Non-pigmented ciliary epithelial cell (primary cell): ENCODE results near the gene ADD1.
A peak's percentile ranks its signal among the peaks of the same experiment; 100 is the strongest.

Source experiments
- DNase-seq: peaks from one replicate; pipeline ENCODE4 v3.0.0-alpha.2; 2010; ENCODE audit warnings: low read depth

The ADD1 gene

DNA sequence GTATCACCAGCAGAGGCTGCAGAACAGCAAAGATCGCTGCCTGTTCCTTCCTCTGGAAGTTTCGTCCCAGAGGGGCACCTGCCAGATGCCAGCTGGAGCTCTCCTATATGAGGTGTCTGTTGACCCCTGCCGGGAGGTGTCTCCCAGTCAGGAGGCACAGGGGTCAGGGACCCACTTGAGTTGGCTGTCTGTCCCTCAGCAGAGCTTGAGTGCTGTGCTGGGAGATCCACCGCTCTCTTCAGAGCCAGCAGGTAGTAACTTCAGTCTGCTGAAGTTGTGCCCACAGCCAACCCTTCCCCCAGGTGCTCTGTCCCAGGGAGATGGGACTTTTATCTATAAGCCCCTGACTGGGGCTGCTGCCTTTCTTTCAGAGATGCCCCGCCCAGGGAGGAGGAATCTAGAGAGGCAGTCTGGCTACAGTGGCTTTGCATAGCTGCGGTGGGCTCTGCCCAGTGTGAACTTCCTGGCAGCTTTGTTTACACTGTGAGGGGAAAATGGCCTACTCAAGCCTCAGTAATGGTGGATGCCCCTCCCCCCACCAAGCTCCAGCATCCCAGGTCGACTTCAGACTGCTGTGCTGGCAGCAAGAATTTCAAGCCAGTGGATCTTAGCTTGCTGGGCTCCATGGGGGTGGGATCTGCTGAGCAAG is 78.9 kb downstream of the ADD1 start:
- peak; percentile 34 for DNase-seq

DNA sequence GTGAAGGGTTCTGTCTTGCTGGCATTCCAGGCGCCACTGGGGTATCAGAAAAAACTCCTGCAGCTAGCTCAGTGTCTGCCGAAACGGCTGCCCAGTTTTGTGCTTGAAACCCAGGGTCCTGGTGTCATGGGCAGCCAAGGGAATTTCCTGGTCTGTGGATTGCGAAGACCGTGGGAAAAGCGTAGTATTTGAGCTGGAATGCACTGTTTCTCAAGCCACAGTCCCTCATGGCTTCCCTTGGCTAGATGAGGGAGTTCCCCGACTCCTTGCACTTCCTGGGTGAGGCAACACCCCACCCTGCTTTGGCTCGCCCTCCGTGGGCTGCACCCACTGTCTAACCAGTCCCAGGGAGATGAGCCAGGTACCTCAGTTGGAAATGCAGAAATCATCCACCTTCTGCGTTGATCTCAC is 79.5 kb downstream of the ADD1 start:
- DNase-seq = peak; percentile 36

DNA sequence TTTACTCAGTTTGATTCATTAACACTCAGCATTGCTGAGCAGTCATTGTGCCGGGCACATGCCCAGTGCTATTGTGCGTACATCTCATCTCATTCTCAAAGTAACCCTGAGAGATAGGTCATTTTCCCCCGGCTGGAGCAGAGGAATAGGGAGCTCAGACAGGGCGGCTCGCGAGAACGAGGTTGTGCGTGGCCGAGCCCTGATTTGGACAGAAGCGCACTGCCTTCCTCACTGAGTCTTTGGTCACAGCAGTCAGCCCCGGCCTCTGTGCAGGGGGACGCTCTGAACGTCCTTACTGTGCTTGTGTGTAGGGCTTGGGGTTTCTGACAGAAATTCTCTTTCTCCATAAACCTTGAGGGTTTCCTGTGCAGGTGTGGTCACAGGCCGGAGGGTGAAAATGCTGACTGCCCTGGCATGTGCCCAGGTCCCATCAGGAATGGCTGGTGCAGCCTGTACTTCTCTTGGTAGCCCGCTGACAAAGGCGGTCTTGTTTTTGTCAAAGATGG is 80.1 kb downstream of the ADD1 start:
- DNase-seq = no peak

DNA sequence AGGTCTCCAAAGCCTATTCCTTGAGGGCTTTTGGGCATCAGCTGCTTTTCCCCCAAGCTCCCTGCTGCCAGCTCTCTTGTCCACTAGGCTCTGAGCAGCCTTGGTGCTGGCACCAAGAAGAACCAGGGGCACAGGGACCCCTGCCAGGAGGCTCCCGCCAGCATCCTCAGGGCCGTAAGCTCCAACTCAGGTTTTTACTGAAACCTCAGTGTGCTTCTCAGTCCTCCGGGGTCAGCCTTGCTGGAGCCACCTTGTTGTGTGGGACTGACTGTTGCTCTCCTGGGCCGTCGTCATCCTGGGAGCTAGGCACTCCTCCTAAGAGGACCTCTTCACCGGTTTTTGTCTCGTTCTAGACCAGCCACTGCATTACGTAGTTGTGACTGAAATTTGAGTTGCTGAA is 80.6 kb downstream of the ADD1 start:
- no peak for DNase-seq

DNA sequence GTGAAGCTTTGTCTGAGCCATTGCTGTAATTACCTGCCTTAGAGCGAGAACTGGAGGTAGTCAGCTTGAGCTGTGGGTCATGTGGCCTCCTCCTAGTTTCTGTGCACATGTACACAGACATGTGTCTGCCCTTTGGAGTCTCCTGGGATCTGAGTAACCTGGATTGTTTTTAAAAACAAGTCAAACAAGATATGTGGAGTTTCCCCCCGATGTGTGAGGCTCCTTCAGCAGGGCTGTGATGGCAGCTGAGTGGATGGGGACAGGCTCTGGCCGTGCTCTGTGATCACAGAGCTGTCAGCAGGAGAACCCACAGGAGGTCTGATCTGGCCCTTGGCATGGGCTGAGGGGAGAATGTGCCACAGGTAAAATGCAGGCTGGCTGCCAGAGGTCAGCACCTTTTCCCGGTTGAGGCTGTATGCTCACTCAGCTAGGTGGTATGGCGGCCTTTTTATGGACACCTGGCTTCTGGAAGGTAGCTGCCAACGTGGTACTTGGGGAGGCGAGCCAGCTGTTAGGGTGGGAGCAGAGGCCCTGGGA is 81.2 kb downstream of the ADD1 start:
- DNase-seq = no peak

DNA sequence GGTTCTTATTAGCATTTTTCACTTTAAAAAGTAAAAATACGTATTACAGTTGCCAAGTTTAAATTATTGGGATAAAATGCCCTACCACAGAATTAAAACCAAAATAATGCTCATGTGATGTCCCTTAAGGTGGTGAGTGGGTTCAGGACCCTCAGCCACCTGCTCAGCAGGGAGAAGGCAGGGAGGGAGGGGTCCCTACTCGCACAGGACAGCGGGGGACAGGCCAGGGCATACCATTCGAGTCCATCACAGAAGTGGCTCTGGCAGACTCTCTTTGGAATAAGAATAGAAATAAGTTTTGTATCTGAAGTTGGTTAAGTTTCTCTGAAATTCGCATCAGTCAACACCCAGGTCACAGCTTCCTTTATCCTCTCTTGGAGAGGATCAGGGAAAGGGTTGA is 81.9 kb downstream of the ADD1 start:
- no peak for DNase-seq

DNA sequence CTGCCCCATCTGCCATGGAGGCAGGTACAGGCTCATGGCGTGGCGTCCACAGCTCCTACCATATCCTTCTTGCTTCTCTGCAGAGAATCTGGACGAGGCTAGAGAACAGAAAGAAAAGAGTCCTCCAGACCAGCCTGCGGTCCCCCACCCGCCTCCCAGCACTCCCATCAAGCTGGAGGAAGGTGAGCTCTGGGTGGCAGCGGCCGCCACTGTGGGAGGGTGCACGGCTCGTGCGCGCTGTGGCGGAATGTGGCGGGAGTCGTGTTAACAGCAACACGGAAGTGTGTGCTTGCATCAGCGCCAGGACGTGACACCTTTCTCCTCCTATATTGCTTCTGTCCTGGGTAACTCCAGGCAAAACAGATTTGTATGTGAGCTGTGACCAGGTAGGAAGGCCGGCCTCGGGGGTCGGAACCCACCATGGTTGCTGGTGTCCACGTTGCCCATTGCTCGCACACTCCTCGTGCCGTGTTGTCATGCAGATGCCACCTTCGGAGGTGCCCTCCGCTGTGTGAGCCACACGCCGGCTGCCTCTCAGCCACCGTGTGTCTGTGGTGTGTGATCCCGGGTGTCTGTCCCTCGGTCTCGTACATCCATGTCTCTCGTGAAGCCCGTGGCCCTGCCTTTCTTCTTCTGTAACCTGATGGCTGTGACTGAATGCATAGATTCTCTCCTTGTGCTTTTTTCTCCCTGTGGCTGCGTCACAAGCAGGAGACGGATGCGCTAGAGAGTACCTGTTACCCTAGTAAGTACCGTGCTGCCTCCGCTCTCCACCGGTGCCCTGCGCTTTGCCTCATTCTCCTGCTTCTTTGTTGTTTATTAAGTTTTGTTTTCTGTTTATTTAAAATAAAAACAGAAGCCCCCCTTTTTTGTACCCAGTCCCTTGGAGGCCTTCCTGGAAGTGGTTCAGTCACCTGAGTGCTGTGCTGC is 82.6 kb downstream of the ADD1 start:
- no peak for DNase-seq

DNA sequence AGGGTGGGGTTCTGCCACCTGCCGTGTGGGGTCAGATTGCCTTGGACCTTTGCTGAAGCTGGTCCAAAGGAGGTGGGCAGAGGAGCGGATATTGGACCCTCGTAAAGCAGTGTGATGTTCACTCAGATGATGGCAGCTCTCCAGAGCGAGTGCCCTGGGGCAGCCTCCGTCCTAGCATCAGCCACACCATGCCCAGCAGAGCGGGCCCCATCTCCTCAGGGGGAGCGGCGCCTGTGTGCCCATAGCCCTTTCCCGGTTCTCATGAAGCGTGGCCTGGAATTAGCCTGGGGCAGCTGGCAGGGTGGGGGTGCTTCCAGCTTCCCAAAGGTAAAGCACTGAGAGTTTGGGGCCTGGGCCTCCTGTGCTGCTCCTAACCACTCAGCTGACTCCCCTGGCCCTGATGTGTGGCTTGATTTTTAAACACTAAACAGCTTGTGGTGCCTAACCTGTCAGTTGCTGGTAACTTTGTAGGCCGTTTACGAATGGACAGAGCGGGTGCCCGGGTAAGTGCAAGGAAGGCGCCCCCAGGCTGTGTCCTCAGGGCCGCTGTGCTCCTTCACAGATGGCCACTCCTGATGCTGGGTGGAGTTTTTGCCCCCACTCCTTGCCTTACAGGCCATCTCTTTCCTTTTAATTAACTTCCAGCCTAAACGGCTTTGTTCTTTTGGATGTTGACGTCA is 83.5 kb downstream of the ADD1 start:
- DNase-seq = no peak

DNA sequence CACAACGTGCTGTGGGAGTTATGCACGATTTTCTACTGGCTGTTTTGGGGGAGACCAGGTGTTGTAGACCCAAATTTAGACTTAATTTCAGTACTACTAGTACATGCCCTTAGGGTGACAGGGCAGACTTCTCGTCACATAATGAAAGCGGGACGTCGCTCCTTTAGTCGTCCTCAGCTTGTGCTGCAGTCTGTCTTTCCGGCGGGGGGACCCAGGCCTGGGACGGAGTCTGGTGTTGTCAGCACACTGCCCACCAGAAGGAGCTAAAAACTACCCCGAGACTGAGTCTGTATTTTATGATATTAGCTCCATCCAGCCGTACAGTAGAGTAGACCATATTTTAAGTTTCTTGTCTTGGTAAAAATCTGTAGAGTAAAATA is 84.0 kb downstream of the ADD1 start:
- no peak for DNase-seq

DNA sequence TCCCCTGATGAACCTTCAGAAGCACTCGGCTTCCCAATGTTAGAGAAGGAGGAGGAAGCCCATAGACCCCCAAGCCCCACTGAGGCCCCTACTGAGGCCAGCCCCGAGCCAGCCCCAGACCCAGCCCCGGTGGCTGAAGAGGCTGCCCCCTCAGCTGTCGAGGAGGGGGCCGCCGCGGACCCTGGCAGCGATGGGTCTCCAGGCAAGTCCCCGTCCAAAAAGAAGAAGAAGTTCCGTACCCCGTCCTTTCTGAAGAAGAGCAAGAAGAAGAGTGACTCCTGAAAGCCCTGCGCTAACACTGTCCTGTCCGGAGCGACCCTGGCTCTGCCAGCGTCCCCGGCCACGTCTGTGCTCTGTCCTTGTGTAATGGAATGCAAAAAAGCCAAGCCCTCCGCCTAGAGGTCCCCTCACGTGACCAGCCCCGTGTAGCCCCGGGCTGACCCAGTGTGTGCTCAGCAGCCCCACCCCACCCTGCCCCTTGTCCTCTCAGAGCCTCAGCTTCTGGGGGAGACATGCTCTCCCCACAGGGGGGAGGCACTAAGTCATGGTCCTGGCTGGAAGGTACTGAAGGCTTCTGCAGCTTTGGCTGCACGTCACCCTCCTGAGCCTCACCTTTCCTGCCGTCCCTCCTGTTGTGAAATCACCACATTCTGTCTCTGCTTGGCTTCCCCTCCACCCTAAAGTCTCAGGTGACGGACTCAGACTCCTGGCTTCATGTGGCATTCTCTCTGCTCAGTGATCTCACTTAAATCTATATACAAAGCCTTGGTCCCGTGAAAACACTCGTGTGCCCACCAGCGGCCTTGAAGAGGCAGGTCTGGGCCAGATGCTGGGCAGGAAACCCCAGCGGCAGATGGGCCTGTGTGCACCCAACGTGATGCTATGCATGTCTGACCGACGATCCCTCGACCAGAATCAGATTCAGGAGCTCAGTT is 84.9 kb downstream of the ADD1 start:
- DNase-seq = no peak

DNA sequence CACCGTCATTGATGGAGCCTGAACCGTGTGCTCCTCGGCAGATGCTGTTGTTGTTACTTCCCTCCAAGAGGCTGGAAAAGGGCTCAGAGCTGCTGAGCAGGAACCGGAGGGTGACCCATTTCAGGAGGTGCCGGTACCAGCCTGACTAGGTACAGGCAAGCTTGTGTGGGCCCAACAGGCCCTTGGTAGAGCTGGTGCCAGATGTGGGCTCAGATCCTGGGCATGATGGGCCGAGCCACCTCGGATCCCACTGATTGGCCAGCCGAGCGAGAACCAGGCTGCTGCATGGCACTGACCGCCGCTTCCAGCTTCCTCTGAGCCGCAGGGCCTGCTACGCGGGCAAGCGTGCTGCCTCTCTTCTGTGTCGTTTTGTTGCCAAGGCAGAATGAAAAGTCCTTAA is 85.8 kb downstream of the ADD1 start:
- no peak for DNase-seq

DNA sequence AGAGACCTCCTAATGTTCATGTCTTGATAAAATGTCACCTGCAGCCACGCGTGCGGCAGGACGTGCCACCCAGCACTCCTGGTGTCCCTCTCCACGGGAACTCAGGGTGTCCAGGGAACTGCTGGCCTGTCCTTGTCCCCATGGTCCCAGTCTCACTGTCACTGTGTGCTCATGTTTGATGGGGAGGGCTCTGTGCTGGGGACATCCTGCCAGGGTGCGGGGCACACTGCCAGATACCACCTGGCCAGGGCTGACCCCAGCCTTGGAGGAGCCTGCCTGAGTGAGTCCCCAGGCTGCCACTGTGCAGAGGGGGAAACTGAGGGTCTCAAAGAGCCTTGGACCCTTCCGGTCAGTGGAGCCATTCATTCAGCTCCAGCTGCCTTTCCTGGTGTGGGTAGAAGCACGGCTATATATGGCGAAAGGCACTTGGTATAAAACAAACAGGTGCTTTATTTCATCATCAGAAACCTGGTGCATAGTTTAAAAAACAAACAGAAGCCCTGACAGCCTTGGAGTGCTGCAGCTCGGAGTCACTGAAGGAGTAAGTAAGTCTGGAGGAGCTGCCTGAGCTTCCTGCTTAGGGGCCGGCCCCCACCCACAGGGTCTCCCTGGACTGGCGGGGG is 86.6 kb downstream of the ADD1 start:
- no peak for DNase-seq

DNA sequence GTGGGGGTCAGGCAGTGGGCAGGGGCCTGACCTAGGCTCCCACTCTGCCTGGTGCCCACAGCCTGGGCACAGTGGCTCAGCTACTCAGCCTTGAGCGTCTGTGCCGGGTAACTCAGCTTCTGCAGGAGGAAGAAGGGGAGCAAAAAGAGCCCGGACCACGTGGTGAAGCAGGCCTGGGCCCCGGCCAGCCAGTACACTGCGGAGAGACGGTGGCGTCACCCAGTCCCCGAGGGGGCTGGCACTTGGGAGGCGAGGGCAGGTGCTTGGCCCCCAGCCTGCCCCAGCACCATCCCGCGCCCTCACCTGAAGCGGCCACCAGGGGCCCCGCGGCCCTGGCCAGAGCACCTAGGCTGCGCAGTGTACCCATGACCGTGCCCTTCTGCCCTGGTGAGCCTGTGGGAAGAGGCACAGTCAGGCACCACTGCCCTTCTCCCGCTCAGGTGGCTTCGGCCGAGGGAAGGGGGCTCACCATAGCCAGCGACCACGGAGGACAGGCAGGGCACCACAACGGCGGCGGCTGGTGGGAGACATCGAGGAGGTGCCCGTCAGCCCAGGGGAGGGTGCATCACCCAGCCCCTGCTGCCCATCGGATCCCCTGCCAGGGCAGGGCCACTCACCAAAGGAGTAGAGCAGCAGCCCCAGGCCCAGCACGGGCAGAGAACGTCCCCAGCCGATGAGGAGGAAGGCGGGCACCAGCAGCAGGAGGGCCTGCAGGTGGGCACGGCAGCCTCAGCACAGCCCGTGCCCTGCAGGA is 87.3 kb downstream of the ADD1 start:
- DNase-seq = no peak

DNA sequence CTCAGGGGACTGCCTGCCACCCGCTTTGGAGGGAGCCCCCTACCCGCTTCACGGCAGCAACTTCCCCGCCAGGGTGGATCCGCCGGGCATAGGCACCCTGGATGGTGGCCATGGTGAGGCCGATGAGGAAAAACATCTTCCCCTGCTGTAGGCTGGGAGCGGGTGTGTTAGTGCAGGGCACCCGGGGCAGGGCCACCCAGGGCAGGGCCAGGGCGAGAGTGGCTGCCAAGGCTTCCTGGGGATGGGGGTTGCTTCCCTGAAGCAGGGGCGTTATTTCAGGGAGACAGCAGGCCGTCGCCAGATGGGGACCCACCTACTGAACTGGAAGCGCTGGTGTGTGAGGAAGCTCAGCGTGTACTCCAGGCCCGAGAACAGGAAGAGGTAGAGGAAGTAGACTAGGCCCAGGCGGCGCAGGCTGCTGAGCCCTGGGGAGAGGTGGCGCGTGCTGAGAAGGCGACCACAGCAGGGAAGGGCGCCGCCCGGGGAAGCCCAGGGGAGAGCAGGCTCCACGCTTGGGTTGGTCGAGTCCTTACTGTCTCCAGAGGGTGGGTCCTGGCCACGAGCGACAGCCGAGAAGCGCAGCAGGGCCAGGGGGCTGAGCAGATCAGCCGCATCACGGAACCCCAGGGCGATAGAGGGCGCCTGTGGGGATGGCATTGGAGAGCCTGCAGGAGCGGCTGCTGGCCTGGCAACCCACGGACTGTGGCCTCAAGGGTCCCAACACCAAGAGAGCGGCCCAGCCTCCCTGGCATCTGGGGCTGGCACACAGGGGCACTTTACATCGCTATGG is 88.1 kb downstream of the ADD1 start:
- no peak for DNase-seq

DNA sequence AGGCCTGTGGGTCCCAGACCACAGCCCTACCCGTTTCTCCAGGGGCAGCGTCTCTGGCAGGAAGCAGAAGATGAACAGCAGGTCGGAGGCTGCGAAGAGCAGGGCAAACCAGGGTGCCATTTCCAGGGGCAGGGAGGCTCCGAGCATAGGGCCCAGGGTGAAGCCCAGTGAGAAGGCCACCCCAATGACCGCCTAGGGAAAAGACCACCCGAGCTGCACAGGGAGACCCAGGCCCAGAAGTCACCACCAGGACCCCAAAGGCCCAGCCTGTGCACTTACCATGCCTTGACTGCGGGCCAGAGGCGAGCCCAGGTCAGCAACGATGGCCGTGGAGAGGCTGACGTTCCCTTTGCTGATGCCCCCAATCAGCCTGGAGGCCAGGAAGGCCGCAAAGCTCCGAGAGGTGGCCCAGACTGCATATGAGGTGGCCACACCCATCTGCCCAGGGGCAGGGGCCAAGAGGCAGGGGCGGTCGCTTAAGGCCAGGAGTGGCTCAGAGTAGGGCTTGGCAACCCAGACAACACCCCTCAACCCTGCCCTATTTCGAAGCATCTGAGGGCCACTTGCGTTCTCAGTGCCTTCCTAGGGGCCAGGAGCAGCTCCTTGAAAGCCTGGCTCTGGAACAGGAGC is 88.8 kb downstream of the ADD1 start:
- DNase-seq = no peak

DNA sequence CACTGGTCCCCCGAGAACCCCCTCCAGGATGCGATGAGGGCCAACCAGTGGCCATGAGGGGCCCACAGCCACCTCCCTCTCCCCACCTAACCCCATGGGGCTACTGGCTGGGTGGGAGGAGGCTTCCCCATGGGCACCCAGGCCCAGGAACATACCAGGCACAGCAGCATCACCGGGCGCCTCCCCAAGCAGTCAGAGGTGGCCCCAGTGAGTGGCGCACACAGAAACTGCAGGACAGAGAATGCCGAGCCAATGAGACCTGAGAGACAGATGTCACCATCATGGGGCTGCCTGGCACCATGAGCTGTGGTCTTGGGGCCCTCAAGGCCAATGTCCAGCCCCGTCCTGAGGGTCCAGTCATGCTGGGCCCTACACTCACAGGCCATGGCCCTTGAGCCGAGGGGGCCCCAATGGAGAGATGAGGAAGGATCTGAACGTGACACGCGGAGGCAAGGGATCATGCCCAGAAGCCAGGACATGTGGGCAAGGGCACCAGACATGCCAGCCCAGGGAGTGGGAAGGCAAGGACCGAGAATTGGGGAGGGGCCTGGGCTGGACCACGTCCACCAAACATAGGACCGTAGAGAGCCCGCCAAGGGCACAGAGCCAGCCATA is 89.4 kb downstream of the ADD1 start:
- no peak for DNase-seq

DNA sequence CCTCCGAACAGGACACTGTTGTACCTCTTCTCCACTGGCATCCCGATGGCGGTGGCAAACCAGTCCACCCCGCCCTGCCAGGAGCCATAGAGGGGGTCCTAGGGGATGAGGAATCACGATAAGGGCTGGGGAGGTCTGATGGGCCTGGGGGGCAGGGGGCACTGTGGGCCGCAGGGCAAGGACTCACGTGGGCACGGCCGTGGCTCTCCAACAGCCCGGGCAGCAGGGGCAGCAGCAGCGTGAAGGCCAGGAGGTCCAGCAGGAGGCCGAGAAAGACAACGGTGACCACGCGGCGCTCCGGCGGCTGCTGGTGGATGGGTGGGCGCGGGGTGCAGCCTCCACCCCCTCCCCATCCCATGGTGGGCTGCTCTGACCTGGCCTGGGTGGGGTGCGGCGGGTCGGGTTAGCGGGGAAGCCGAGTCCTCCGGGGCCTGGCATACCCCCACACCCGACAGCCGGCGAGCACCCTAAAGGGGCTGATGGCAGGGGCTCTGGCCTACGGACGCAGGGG is 90.0 kb downstream of the ADD1 start:
- DNase-seq = no peak
